Middle frontal gyrus (tissue), 1 donor: ENCODE measurements around the gene TBL1XR1.
"Not testable (repeated sequence)": the region's sequence is repeated elsewhere in the genome, so short reads cannot be mapped to it uniquely, and the experiment has no call there.

Experiments
- DNase-seq: peaks from one replicate; pipeline ENCODE4 v3.0.0-alpha.2; 2015; ENCODE audit warnings: low spot score; ENCODE audit errors: extremely low spot score

The TBL1XR1 gene

DNA sequence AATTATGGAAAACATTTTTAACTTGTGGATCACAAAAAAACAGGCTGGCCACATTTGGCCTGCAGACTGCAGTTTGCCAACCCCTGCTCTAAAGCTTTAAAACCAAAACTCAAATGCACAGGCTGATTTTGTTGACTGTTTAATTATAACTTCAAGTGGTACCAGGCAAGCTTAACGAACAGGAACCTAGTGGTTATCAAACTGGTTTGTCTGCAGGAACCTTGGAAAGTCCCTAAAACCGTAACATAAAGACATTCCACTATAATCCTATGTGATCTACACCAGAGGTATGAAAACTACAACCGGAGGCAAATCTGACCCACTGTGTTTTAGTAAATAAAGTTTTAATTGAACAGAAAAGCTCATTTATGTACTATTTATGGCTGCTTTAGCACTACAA, 52.4 kb downstream of the TBL1XR1 start:
- DNase-seq, result no peak

DNA sequence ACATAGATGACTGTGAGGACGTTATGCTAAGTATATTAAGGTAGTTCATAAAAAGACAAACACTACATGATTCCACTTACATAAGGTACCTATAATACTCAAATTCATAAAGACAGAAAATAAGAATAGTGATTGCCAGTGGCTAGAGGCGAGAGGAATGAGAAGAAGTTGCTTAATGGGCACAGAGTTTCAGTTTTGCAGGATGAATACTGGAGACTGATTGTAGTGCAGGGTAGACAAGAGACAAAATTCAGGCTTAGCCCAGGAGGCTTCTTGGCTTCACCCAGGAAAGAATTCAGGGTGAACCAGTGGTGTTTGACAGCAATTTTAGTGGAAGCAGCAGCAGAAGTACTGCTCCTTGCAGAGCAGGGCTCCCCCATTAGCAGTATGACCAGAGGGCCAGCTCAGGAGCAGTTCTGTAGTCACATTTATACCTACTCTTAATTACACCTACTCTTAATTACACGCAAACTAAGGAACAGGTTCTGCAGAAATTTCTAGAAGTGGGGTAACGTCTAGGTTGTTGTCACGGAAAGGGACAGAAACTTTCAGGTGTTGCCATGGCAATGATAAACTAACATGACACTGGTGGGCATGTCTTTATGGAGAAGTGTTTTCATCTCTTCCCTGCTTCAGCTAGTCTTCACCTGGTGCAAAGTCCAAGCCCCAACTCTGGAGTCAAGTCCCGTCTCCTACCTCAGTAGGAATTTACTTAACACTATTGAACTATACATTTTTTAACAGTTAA, 55.2 kb downstream of the TBL1XR1 start:
- no peak for DNase-seq

GRCh38 chr3:177141471-177141870, 55.8 kb downstream of the TBL1XR1 start:
- DNase-seq, result no peak

GRCh38 chr3:177139220-177139619, 58.1 kb downstream of the TBL1XR1 start:
- DNase-seq, result not testable (repeated sequence)

- no peak for DNase-seq
Measured at GRCh38 chr3:177137774-177138705, 59.2 kb downstream of the TBL1XR1 start.

GRCh38 chr3:177136741-177137140, 60.5 kb downstream of the TBL1XR1 start:
- no peak for DNase-seq

DNA sequence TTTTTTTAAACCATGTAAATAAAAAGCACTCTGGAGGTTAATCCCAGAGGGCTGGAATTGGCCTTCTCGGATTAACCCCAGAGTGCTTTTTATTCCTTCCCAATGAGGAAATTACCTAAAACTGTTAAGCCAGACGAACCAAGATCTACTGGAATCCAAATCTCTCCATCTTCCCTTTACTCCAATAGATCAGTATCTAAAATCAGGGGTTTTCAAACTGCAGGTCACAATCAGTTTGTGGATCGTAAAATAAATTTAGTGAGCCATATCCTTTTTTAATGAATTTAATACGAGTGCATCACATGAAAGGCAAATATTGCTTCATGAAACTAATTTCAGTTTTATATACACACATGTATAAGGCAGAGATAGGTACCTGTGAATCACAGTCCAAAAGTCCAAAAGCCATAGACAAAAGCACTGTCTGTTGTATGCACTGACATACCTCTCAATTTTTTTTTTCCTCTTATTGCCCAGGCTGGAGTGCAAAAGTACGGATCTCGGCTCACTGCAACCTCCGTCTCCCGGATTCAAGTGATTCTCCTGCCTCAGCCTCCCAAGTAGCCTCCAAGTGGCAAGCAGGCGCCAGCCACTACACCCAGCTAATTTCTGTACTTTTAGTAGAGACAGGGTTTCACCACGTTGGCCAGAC, 61.3 kb downstream of the TBL1XR1 start:
- no peak for DNase-seq

GRCh38 chr3:177134816-177135210, 62.5 kb downstream of the TBL1XR1 start:
- DNase-seq, result no peak

- DNase-seq, result no peak
Measured at GRCh38 chr3:177133860-177134815, 63.1 kb downstream of the TBL1XR1 start.

- no peak for DNase-seq
Measured at GRCh38 chr3:177131927-177132636, 65.2 kb downstream of the TBL1XR1 start.

- DNase-seq, result no peak
Measured at GRCh38 chr3:177127008-177127407, 70.3 kb downstream of the TBL1XR1 start.

- no peak for DNase-seq
Measured at GRCh38 chr3:177126015-177126773, 71.1 kb downstream of the TBL1XR1 start.

- DNase-seq, result no peak
Measured at GRCh38 chr3:177124882-177125281, 72.4 kb downstream of the TBL1XR1 start.

- DNase-seq, result no peak
Measured at GRCh38 chr3:177123822-177124221, 73.5 kb downstream of the TBL1XR1 start.

DNA sequence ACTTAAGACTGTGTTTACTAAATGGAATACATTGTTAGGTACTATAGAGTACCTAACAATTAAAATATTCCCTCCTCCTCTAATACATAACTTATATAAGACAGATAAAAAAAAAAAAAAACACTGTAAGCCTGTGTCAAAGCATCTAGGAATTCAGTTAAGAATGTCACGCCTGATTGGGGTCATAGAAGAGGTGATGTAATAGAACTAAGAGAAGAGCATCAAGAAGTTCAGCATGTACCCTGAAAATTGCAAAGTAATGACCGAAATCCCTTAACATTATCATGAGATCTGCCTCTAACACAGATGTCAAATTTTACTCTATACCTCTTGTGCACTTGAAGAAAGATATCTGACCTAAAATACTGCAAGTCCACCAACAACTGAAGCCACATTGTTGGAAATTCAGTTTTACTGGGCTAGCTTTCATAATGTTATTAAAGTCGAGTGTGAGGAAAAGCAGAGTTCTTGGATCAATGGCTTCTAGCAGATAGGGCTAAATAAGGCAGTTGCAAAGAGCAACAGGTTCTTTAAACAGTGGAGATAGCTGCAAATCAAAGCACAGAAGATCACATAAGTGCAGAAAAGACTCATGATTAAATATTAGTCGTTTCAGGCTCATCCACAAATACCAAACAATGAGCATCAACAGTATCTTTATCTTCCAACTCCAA, 75.0 kb downstream of the TBL1XR1 start:
- no peak for DNase-seq

- DNase-seq, result no peak
Measured at GRCh38 chr3:177119829-177120228, 77.5 kb downstream of the TBL1XR1 start.

- no peak for DNase-seq
Measured at GRCh38 chr3:177114253-177114652, 83.0 kb downstream of the TBL1XR1 start.

- DNase-seq, result no peak
Measured at GRCh38 chr3:177111541-177111949, 85.7 kb downstream of the TBL1XR1 start.

- no peak for DNase-seq
Measured at GRCh38 chr3:177110895-177111294, 86.4 kb downstream of the TBL1XR1 start.
